SU-DHL-6 (cell line): ENCODE results near the gene GCNT4.

Experiments
- H2AFZ ChIP-seq: fragments of 200-600 bp; sonication (generic); 2 replicates; pipeline ENCODE4 v1.6.1; 2014; ENCODE audit warnings: low read depth, mild to moderate bottlenecking, moderate library complexity, mixed read lengths, antibody characterized with exemption, low read length; ENCODE audit not compliant: severe bottlenecking
- H3F3A ChIP-seq: fragments of 200-600 bp; shearing (Covaris generic); 2 replicates; pipeline ENCODE4 v1.6.0; 2016; ENCODE audit warnings: antibody characterized with exemption, mild to moderate bottlenecking; ENCODE audit not compliant: insufficient read depth
- H3K27ac ChIP-seq: fragments of 200-600 bp; sonication (generic); 2 replicates; pipeline ENCODE4 v1.5.1; 2016; ENCODE audit warnings: low read depth, mild to moderate bottlenecking, low read length, moderate library complexity, mixed read lengths
- H3K27me3 ChIP-seq: fragments of 200-600 bp; sonication (generic), shearing (Covaris generic); 2 replicates; pipeline ENCODE4 v1.6.0; 2014; ENCODE audit warnings: mild to moderate bottlenecking, low read length
- H3K36me3 ChIP-seq: fragments of 200-600 bp; sonication (generic); 2 replicates; pipeline ENCODE4 v1.6.1; 2014; ENCODE audit warnings: mild to moderate bottlenecking, low read length, mixed read lengths
- H3K4me2 ChIP-seq: fragments of 300-600, 200-600 bp; shearing (Covaris generic), sonication (generic); 2 replicates; pipeline ENCODE4 v1.6.0; 2014; ENCODE audit warnings: low read length, low read depth, mild to moderate bottlenecking; ENCODE audit not compliant: poor library complexity, severe bottlenecking
- H3K4me3 ChIP-seq: fragments of 200-600 bp; sonication (generic); 2 replicates; pipeline ENCODE4 v1.5.1; 2014; ENCODE audit warnings: antibody characterized with exemption, low read length, mild to moderate bottlenecking, mixed read lengths; ENCODE audit not compliant: insufficient read depth, poor library complexity, severe bottlenecking
- H3K79me2 ChIP-seq: fragments of 200-600 bp; sonication (generic); 2 replicates; pipeline ENCODE4 v1.6.1; 2014; ENCODE audit warnings: mild to moderate bottlenecking, low read length, moderate library complexity; ENCODE audit not compliant: insufficient read depth
- H3K9ac ChIP-seq: fragments of 200-600 bp; sonication (generic); 2 replicates; pipeline ENCODE4 v1.7.0; 2014; ENCODE audit warnings: mild to moderate bottlenecking, low read length
- H3K9me2 ChIP-seq: fragments of 200-600 bp; sonication (generic); replicated peaks from 2 replicates; pipeline ENCODE4 v1.6.1; 2014; ENCODE audit warnings: low read length; ENCODE audit not compliant: insufficient read depth
- H3K9me3 ChIP-seq: fragments of 200-600 bp; sonication (generic); 2 replicates; pipeline ENCODE4 v1.6.1; 2014; ENCODE audit warnings: low read length, mixed read lengths; ENCODE audit not compliant: insufficient read depth
- H4K20me1 ChIP-seq: fragments of 200-600 bp; sonication (generic); 2 replicates; pipeline ENCODE4 v1.6.1; 2014; ENCODE audit warnings: low read depth, mild to moderate bottlenecking, antibody characterized with exemption, low read length, moderate library complexity, mixed read lengths
- EZH2phosphoT487 ChIP-seq: fragments of 200-600 bp; sonication (generic), shearing (Covaris generic); conservative IDR thresholded peaks from 2 replicates; pipeline ENCODE4 v1.6.1; 2018; ENCODE audit warnings: mild to moderate bottlenecking, antibody characterized with exemption, low read length, moderate library complexity, mixed read lengths
- TF ChIP-seq, protein P1 (sequence below): fragments of 200-600 bp; sonication (generic); IDR thresholded peaks from one replicate; pipeline ENCODE4 v1.5.1; 2017; ENCODE audit warnings: antibody characterized with exemption, mild to moderate bottlenecking, low read length, moderate library complexity; ENCODE audit not compliant: insufficient read depth, poor library complexity, severe bottlenecking

Gene GCNT4

DNA sequence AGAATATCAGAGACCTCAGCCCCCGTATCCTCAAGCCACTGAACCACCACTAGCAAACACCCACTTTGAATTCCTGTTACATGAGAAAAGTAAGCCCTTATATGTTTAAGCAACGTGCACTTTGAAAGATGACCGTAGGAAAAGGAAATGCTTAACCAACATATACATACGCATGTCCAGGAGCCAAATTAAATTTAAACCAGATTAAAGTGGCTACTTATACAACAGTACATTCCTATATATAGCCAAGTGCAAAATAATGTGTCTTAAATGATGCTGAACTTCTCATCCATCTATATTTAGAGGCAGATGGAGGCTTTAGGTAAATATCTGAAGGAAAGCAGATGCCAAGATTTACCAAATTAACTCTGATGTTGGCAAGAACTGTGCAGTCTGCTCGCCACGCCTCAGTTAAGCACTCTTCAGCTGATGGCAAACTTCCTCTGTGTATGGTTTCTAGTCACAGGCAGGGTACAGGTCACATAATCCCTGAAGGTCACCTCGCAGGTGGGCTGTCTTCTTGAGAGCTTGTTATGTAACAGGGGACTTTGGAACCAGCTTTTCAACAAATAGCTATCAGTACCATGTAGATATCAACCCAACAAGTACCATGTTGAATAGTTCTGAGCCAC is 8.6 kb downstream of the GCNT4 start:
- no peaks in the 10 kb centered on the region for H3K9me2 ChIP-seq
- no peak overlapping the region for H3K27ac ChIP-seq
- H2AFZ ChIP-seq: no peak overlapping the region
- no peak overlapping the region for H3K4me2 ChIP-seq
- no peaks in the 10 kb centered on the region for H3K27me3 ChIP-seq
- H3K79me2 ChIP-seq: no peaks in the 10 kb centered on the region
- no peaks in the 10 kb centered on the region for H3K36me3 ChIP-seq
- TF ChIP-seq, protein P1, sequence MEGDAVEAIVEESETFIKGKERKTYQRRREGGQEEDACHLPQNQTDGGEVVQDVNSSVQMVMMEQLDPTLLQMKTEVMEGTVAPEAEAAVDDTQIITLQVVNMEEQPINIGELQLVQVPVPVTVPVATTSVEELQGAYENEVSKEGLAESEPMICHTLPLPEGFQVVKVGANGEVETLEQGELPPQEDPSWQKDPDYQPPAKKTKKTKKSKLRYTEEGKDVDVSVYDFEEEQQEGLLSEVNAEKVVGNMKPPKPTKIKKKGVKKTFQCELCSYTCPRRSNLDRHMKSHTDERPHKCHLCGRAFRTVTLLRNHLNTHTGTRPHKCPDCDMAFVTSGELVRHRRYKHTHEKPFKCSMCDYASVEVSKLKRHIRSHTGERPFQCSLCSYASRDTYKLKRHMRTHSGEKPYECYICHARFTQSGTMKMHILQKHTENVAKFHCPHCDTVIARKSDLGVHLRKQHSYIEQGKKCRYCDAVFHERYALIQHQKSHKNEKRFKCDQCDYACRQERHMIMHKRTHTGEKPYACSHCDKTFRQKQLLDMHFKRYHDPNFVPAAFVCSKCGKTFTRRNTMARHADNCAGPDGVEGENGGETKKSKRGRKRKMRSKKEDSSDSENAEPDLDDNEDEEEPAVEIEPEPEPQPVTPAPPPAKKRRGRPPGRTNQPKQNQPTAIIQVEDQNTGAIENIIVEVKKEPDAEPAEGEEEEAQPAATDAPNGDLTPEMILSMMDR: no peak
- TF ChIP-seq EZH2phosphoT487: no peak
- no peak overlapping the region for H3K9ac ChIP-seq
- no peaks in the 10 kb centered on the region for H4K20me1 ChIP-seq
- no peak overlapping the region for H3K4me3 ChIP-seq
- 0 out of 2 replicates have a peak, but pooled peaks cover 3% of the 10 kb centered on the region for H3K9me3 ChIP-seq
- H3F3A ChIP-seq: no peaks in the 10 kb centered on the region

DNA sequence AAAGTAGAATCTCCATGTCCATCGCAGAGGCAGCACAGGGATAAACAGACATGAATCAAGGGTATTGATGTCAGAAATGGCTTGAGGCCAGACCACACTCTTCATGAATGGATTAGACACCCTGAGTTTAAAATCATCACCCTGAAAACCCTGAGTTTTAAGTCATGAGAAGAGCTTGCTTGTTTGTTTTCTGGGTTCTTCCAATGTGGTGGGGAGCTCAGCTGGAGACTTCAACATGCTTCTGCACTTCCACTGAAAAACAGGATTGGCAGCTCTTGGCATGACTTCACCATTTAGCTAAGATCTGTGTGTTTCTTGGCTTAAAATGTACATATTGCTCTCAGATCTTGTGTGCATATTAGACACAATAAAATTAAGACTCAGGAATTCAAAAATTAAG is 9.8 kb downstream of the GCNT4 start:
- H3K27me3 ChIP-seq: no peaks in the 10 kb centered on the region
- H3K27ac ChIP-seq: no peak overlapping the region
- H3K4me2 ChIP-seq: no peak overlapping the region
- TF ChIP-seq, protein P1: no peak
- TF ChIP-seq EZH2phosphoT487: no peak
- H3K79me2 ChIP-seq: no peaks in the 10 kb centered on the region
- no peak overlapping the region for H2AFZ ChIP-seq
- H3K9ac ChIP-seq: no peak overlapping the region
- no peaks in the 10 kb centered on the region for H4K20me1 ChIP-seq
- H3K36me3 ChIP-seq: no peaks in the 10 kb centered on the region
- no peaks in the 10 kb centered on the region for H3K9me2 ChIP-seq
- H3K9me3 ChIP-seq: 0 out of 2 replicates have a peak, but pooled peaks cover 3% of the 10 kb centered on the region
- H3K4me3 ChIP-seq: no peak overlapping the region
- no peaks in the 10 kb centered on the region for H3F3A ChIP-seq

DNA sequence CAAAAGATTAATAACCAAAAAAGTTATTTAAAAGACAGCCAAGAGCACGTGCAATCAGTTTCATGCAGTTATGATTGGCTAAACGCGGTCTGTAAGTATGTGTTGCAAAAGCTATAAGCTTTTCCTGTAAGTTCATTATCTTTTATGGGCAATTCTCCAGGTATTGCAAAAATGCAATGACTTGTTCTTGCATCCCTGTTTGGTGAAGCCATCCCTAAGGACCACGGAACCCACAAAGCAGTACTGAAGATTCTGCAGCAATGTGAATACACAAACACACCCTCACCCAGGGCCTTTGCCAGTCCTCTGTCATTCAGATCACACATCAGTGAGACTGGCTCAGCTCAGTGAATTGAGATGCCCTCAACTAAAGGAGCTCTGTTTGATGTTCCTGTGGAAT is 11.4 kb downstream of the GCNT4 start:
- TF ChIP-seq, protein P1: no peak
- TF ChIP-seq EZH2phosphoT487: no peak
- no peaks in the 10 kb centered on the region for H3K79me2 ChIP-seq
- no peak overlapping the region for H3K4me2 ChIP-seq
- no peak overlapping the region for H2AFZ ChIP-seq
- no peaks in the 10 kb centered on the region for H4K20me1 ChIP-seq
- 0 out of 2 replicates have a peak, but pooled peaks cover 3% of the 10 kb centered on the region for H3K9me3 ChIP-seq
- H3K9ac ChIP-seq: no peak overlapping the region
- no peaks in the 10 kb centered on the region for H3F3A ChIP-seq
- no peaks in the 10 kb centered on the region for H3K27me3 ChIP-seq
- no peak overlapping the region for H3K27ac ChIP-seq
- H3K36me3 ChIP-seq: no peaks in the 10 kb centered on the region
- no peak overlapping the region for H3K4me3 ChIP-seq
- H3K9me2 ChIP-seq: no peaks in the 10 kb centered on the region
